ENCODE results near the gene SPCS2.
A peak's percentile ranks its signal among the peaks of the same experiment; 100 is the strongest.
"Not testable (repeated sequence)": the region's sequence is repeated elsewhere in the genome, so short reads cannot be mapped to it uniquely, and the experiment has no call there.

SPCS2 gene

GRCh38 chr11:75001686-75002085 is 52.6 kb downstream of the SPCS2 start:
- no peak for DNase-seq (ENCODE audit: low read depth)

DNA sequence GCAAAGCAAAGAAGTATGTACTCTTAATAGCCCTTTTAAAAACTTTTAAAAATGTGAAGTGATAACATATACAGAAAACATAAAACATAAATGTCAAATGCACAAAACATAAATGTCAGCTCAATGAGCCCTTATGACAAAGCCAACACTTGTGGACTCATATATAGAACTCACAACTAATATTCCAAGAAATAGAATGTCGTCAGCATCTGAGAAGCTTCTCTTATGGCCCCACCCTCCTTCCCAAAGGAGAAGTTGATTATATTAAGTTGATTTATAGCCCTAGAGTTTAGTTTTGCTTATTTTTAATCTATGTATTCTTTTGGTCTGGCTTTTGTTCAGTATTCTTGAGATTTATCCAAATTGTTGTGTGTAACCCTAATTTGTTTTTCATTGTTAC is 53.5 kb downstream of the SPCS2 start:
- no peak for DNase-seq (ENCODE audit: low read depth)

DNA sequence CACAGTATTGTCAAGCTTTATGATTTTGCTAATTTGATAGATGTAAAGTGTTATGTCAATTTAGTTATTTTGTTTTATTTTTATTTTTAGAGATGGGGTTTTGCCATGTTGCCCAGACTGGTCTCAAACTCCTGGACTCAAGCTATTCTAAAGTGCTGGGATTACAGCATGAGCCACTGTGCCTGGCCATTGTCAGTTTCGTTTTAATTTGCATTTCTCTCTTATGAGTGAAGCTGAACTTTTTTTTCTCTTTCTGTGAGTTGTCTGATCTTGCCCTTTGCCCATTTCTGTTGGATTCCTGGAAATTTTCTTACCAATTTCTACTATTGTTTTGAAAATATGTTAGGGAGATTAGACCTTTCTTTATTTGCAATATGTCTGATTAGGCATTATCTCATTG is 55.1 kb downstream of the SPCS2 start:
- DNase-seq (ENCODE audit: low read depth): no peak

- no peak for DNase-seq (ENCODE audit: low read depth)
Observed at GRCh38 chr11:75011357-75011756, 62.3 kb downstream of the SPCS2 start.

DNA sequence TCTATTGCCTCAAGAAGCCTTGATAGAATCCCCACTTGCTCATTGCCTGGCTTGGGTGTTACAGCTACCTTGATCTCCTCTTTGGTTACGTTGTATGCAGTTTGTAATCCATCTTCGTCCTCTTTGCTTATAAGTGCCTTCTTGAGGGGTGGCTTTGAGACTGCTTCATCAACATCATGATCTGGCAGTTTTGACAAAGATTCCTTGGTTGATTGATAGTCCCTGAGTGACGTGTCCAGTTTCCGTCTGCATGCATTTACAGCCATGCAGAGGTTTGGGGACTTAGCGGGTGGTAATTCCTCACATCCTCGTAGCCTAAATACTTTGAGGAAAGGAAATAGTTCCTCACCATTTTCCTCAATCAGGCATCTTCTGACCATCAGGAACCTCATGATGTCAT is 62.8 kb downstream of the SPCS2 start:
- DNase-seq (ENCODE audit: low read depth): no peak

- DNase-seq (ENCODE audit: low read depth): no peak
Observed at GRCh38 chr11:75013051-75013450, 64.0 kb downstream of the SPCS2 start.

- DNase-seq (ENCODE audit: low read depth): no peak
Observed at GRCh38 chr11:75014129-75014528, 65.1 kb downstream of the SPCS2 start.

DNA sequence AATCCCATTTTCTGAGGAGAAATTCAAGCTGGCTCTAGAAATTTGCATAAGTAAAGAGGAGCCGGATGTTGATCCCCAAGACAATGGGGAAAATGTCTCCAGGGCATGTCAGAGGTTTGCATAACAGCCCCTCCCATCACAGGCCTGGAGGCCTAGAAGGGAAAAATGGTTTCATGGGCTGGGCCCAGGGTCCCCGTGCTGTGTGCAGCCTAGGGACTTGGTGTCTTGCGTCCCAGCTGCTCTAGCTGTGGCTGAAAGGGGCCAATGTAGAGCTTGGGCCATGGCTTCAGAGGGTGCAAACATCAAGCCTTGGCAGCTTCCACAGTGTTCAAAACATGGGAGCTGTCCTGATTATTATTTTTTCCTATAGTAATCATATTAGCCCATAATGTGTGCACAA is 70.1 kb downstream of the SPCS2 start:
- DNase-seq (ENCODE audit: low read depth): not testable (repeated sequence)

- not testable (repeated sequence) for DNase-seq (ENCODE audit: low read depth)
Observed at GRCh38 chr11:75020328-75020727, 71.3 kb downstream of the SPCS2 start.

DNA sequence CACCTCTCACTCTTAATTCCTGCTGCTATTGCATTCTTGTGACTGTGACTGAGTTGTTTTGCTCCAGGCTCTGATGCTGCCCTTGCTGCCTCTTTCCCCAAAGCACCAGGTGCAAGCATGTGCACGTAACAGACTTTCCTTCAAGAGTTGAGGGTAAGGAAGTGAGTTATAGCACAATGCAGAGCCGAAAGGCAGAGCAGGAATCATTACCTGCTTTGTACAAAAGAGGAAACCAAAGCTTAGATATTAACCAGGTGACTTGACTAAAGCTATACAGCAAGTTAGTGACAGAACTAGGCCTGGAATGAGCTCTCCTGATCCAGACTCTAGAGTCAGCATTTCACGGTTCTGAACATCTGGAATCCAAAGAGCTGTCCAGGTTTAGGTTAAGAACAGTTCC is 73.2 kb downstream of the SPCS2 start:
- no peak for DNase-seq (ENCODE audit: low read depth)

GRCh38 chr11:75022759-75023396 is 73.8 kb downstream of the SPCS2 start:
- DNase-seq (ENCODE audit: low read depth): peak; percentile 23

DNA sequence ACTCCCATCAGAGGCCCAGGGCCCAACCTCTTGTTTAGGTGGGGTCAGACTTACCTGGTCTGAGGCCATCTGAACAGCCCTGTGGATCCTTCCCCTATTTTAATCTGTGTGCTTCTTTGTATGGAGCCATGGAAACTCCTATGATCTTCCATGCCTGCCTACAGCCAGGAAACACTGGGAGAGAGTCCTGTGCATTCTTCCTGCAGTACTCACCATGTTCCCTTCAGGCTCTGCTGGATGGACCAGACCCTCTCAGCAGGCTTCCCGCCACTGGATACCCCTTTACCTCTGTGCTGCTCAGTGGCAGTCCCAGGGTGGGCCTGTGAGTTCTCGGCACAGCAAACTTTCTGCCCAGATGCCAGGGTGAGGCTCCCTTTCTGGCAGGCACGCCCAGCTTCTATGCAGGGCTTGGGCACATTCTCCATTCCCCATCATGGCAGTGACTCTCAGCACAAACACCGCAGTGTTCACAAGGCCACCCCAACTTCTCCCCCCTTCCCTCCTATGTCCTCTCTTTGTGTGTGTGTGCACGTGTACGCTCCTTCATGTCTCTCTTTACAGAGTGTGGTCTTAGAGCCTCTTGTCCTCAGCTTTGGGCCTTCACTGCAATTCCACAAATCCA is 74.5 kb downstream of the SPCS2 start:
- no peak for DNase-seq (ENCODE audit: low read depth)

DNA sequence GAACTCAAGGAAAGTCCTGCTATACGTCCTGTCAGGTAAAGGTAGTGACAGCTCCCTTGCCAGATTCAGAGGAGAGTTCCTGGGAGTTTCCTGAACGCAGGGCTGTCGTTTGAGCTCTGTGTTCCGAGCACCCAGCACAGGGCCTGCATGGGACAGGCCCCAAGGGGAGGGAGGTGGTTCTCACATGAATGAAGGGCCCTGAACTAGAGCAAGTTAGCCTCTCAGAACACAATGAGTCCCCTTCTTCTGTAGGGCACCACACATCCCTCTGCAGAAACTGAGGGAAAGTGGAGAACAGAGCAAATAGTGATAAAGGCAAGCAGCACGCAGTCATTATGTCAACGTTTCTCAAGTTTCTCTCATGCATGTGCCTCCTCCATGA is 75.0 kb downstream of the SPCS2 start:
- no peak for DNase-seq (ENCODE audit: low read depth)

- no peak for DNase-seq (ENCODE audit: low read depth)
Observed at GRCh38 chr11:75024764-75025211, 75.7 kb downstream of the SPCS2 start.

DNA sequence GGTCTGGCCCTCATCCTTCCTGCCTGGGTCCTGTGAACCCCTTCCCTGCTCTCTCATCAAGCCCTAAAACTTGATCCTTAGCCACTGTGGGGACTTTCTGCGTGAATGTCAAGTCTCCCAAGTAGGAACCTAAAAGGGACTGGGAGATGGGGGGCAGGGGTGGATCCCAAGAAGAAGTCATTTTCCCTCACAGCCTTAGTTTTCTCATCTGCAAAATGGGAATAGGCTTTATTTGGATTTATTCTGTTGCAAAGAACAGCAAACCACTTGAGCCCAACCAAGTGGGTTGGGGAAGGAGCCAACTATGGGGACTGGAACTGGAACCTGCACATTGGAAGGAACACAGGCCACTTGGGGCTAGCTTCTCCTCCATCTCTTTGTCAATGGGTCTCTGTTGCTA is 76.5 kb downstream of the SPCS2 start:
- no peak for DNase-seq (ENCODE audit: low read depth)

- no peak for DNase-seq (ENCODE audit: low read depth)
Observed at GRCh38 chr11:75028321-75028720, 79.3 kb downstream of the SPCS2 start.

Measured in T-helper 22 cell (primary cell).